Endodermal cell (in vitro differentiated cells): Measurements from ENCODE around the gene TMEM213. TPM values are rescaled to one million over a fixed set of nuclear protein-coding genes. Genes with fewer than 3 reads are reported as not detected.

ENCODE experiments used
- DNase-seq: peaks from one replicate; pipeline ENCODE4 v3.0.0-alpha.2; 2017
- H3K27ac ChIP-seq: 2 replicates; pipeline ENCODE4 v1.5.1; 2013; ENCODE audit warnings: mild to moderate bottlenecking, low read depth, low read length, moderate library complexity
- H3K27me3 ChIP-seq: 2 replicates; pipeline ENCODE4 v1.6.1; 2013; ENCODE audit warnings: mild to moderate bottlenecking, low read length, moderate library complexity; ENCODE audit not compliant: insufficient read depth, control insufficient read depth, poor library complexity, severe bottlenecking
- H3K36me3 ChIP-seq: 2 replicates; pipeline ENCODE4 v1.7.0; 2013; ENCODE audit warnings: mild to moderate bottlenecking, low read length, moderate library complexity; ENCODE audit not compliant: control insufficient read depth, insufficient read depth
- H3K4me1 ChIP-seq: one replicate; pipeline ENCODE4 v1.7.0; 2013; ENCODE audit warnings: low read length; ENCODE audit not compliant: control insufficient read depth, insufficient read depth
- H3K4me3 ChIP-seq: 2 replicates; pipeline ENCODE4 v1.5.1; 2013; ENCODE audit warnings: mild to moderate bottlenecking, low read length, moderate library complexity
- H3K9ac ChIP-seq: 2 replicates; pipeline ENCODE4 v1.6.1; 2013; ENCODE audit warnings: mild to moderate bottlenecking, low read length, moderate library complexity; ENCODE audit not compliant: poor library complexity, severe bottlenecking; ENCODE audit errors: extremely low read depth
- H3K9me3 ChIP-seq: 2 replicates; pipeline ENCODE4 v1.6.1; 2013; ENCODE audit warnings: mild to moderate bottlenecking, low read length, moderate library complexity; ENCODE audit not compliant: control insufficient read depth
- H3K27ac Mint-ChIP-seq: 2 replicates; pipeline ENCODE4 v1.8.0; 2020; ENCODE audit warnings: mixed read lengths
- H3K27me3 Mint-ChIP-seq: 2 replicates; pipeline ENCODE4 v1.8.0; 2021; ENCODE audit warnings: mild to moderate bottlenecking, mixed read lengths; ENCODE audit not compliant: insufficient read depth
- H3K36me3 Mint-ChIP-seq: 2 replicates; pipeline ENCODE4 v1.8.0; 2020; ENCODE audit warnings: low read depth, mixed read lengths
- H3K4me1 Mint-ChIP-seq: 2 replicates; pipeline ENCODE4 v1.8.0; 2020; ENCODE audit warnings: mixed read lengths
- H3K4me3 Mint-ChIP-seq: 2 replicates; pipeline ENCODE4 v1.8.0; 2020; ENCODE audit warnings: mild to moderate bottlenecking, moderate library complexity, mixed read lengths
- H3K9me3 Mint-ChIP-seq: 2 replicates; pipeline ENCODE4 v1.8.0; 2020; ENCODE audit warnings: mild to moderate bottlenecking, mixed read lengths
- CTCF ChIP-seq: fragments of 200-600 bp; sonication (generic); conservative IDR thresholded peaks from 2 replicates; pipeline ENCODE4 v1.5.0; 2021; ENCODE audit warnings: antibody characterized with exemption, mild to moderate bottlenecking
- WGBS, 2 experiments: methylation state at CpG; one replicate each; pipeline versions ENCODE4 v1.1.5 to v1.1.7; 2013; ENCODE audit warnings: missing lambda C conversion rate in 2 of 2, mixed read lengths in 1 of 2; ENCODE audit not compliant: insufficient coverage in 1 of 2, insufficient read length in 1 of 2; 5-methylcytosine and 5-hydroxymethylcytosine counted together
- total RNA-seq, 2 donors: library from RNA; stranded (reverse); fragmentation: NEBNext Ultra II Directional in 1 of 2; extraction: Animal tissue kit (Norgen Biotek cat#: 25700) in 1 of 2; gene quantifications; 2 replicates in 1 of 2; 3 replicates in 1 of 2; pipeline ENCODE4 v1.2.1, GENCODE V29; 2021

Gene TMEM213
- total RNA-seq, 2 donors from 2014 or later: not detected

GRCh38 chr7:138750473-138750872, 47.3 kb upstream of the TMEM213 start:
- no peak for DNase-seq
- H3K9me3 Mint-ChIP-seq: no peaks in the 10 kb centered on the region
- H3K9me3 ChIP-seq: no peaks in the 10 kb centered on the region
- no peaks in the 10 kb centered on the region for H3K36me3 ChIP-seq
- H3K4me1 Mint-ChIP-seq: peaks cover 30% of the 10 kb centered on the region
- no peak for TF ChIP-seq CTCF
- no peaks in the 10 kb centered on the region for H3K4me1 ChIP-seq
- peaks cover 19% of the 10 kb centered on the region for H3K27me3 Mint-ChIP-seq
- H3K27ac ChIP-seq: no peak overlapping the region
- H3K27me3 ChIP-seq: peaks cover 39% of the 10 kb centered on the region
- no peak overlapping the region for H3K9ac ChIP-seq
- no peaks in the 10 kb centered on the region for H3K36me3 Mint-ChIP-seq
- H3K27ac Mint-ChIP-seq: no peak overlapping the region
- 95 to 100% methylated on average over 11 to 15 of the region's 15 CpGs for WGBS, 2 experiments
- no peak overlapping the region for H3K4me3 ChIP-seq
- no peak overlapping the region for H3K4me3 Mint-ChIP-seq

- Mint-ChIP-seq H3K4me1 (peaks cover 33% of the 10 kb centered on the region), H3K4me3 (no peak overlapping the region), H3K9me3 (no peaks in the 10 kb centered on the region), H3K36me3 (no peaks in the 10 kb centered on the region), H3K27ac (no peak overlapping the region), H3K27me3 (peaks cover 19% of the 10 kb centered on the region)
- Histone ChIP-seq H3K27ac (no peak overlapping the region), H3K4me1 (no peaks in the 10 kb centered on the region), H3K4me3 (no peak overlapping the region), H3K27me3 (peaks cover 44% of the 10 kb centered on the region), H3K9ac (no peak overlapping the region), H3K9me3 (no peaks in the 10 kb centered on the region), H3K36me3 (no peaks in the 10 kb centered on the region)
- WGBS, 2 experiments: 86 to 89% methylated on average over 16 to 18 of the region's 18 CpGs
- no peak for TF ChIP-seq CTCF
- DNase-seq: no peak
Observed at GRCh38 chr7:138750901-138751464, 46.8 kb upstream of the TMEM213 start.

GRCh38 chr7:138752518-138753149, 45.2 kb upstream of the TMEM213 start:
- H3K4me3 ChIP-seq: no peak overlapping the region
- no peak overlapping the region for H3K27ac ChIP-seq
- WGBS, 2 experiments: 89 to 95% methylated on average over 8 to 12 of the region's 12 CpGs
- Mint-ChIP-seq H3K4me3 (no peak overlapping the region), H3K4me1 (peaks cover 33% of the 10 kb centered on the region), H3K36me3 (no peaks in the 10 kb centered on the region), H3K9me3 (no peaks in the 10 kb centered on the region), H3K27ac (no peak overlapping the region), H3K27me3 (peaks cover 19% of the 10 kb centered on the region)
- no peak for DNase-seq
- no peak for TF ChIP-seq CTCF
- peaks cover 57% of the 10 kb centered on the region for H3K27me3 ChIP-seq
- H3K9ac ChIP-seq: no peak overlapping the region
- H3K9me3 ChIP-seq: no peaks in the 10 kb centered on the region
- H3K4me1 ChIP-seq: no peaks in the 10 kb centered on the region
- H3K36me3 ChIP-seq: no peaks in the 10 kb centered on the region
